ENCODE measurements around the gene RBM26. TPM values are rescaled to one million over a fixed set of nuclear protein-coding genes. Genes with fewer than 3 reads are reported as not detected.

Gene RBM26
- total and polyA plus RNA-seq, 2 of the 4 experiments (the other 2 are of a cell fraction), result 17.6 to 18.1 TPM

DNA sequence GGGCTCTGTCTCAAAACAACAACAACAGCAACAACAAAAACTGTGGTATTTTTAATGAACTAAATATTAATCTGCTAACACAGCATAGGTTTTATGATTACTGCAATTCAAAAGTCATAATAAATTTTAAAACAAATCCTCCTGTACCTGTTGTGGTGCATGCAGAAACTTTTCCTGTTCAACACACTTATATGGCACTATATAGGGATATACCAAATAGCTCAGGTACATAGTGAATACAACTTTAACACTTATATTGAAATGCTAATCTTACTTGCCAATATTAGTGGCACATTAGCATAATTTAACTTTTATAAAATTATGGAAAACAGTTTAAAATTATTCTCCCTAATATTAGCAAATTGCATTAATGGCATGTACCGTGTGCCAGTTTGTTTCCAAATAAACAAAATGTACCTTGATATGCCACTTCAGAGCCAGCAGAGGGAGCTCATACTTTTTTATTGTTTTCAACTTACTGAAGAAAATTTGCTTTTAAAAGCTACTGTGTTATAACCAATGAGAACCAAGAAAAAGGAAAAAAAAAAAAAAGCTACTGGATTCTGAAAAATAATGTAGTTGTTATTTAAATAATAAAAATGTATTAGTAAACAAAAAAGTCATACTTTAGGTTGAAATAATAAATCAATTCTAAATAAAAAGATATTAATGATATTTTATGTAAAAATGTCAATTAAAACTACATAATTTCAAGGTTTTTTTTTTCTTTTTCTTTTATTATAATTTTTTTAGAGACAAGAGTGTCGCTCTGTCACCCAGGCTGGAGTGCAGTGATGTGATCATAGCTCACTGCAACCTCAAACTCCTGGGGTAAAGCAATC, 18.0 kb upstream of the RBM26 start (continued):
- TF ChIP-seq ELK1 (IDR thresholded peaks at IDR 0.05; ENCODE audit: borderline replicate concordance, low read depth, low read length) (no peak), CEBPB (IDR thresholded peaks at IDR 0.05; ENCODE audit: low read depth, low read length) (no peak)

DNA sequence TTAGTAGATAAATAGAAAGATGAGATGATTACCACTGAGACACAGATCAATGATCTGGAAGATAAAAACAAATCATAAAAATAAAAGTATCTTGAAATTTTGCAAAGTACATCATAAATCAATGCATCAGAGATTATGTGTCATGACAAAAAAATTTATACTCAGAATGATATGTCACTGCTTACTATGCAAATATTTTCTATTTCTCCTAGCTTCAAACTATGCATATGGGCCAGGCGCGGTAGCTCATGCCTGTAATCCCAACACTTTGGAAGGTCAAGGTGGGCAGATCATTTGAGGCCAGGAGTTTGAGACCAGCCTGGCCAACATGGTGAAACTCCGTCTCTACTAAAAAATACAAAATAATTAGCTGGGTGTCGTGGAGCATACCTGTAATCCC, 17.3 kb upstream of the RBM26 start:
- Histone ChIP-seq H3K9ac (ENCODE audit: low read depth, low read length) (no peak overlapping the region), H3K14ac (replicated peaks; ENCODE audit: low read depth, low read length) (no peak overlapping the region), H2BK120ac (ENCODE audit: low read depth, low read length) (no peak overlapping the region), H2AK9ac (replicated peaks; ENCODE audit: low read depth, low read length, poor library complexity) (no peak overlapping the region), H3K79me1 (ENCODE audit: low read depth in 1 of 2, low read length in 2 of 2) (no peaks in the 10 kb centered on the region), H3K23ac (ENCODE audit: low read depth, low read length) (no peak overlapping the region), H3K18ac (ENCODE audit: low read depth, low read length) (no peak overlapping the region), H2BK15ac (ENCODE audit: low read depth, low read length) (no peak overlapping the region), H3K56ac (ENCODE audit: extremely low read depth, insufficient read depth, low read length) (no peak overlapping the region), H3K4me3 (ENCODE audit: insufficient read depth, low read depth, low read length) (no peak overlapping the region), H3K9me1 (ENCODE audit: insufficient read depth, low read length) (no peaks in the 10 kb centered on the region), H2AFZ (replicated peaks; ENCODE audit: low read length, poor library complexity) (no peak overlapping the region), H3K9me3 (ENCODE audit: control insufficient read depth, insufficient read depth, low read length) (no peaks in the 10 kb centered on the region), H4K91ac (ENCODE audit: insufficient read depth, low read depth, low read length) (no peak overlapping the region), H2AK5ac (ENCODE audit: low read depth, low read length) (no peak overlapping the region), H3K27ac (ENCODE audit: insufficient read depth, low read length) (no peak overlapping the region), H4K20me1 (ENCODE audit: insufficient read depth, low read length) (no peaks in the 10 kb centered on the region), H3K4me2 (ENCODE audit: low read depth, low read length) (no peak overlapping the region), H3K4ac (ENCODE audit: low read depth, low read length) (no peak overlapping the region), H4K8ac (ENCODE audit: low read depth in 2 of 2, low read length in 2 of 2) (no peak overlapping the region), H3K36me3 (ENCODE audit: control insufficient read depth, insufficient read depth, low read length) (no peaks in the 10 kb centered on the region), H3K4me1 (ENCODE audit: control insufficient read depth, insufficient read depth, low read length) (no peaks in the 10 kb centered on the region), H3K27me3 (ENCODE audit: control insufficient read depth, insufficient read depth, low read length) (no peaks in the 10 kb centered on the region), H2BK5ac (ENCODE audit: low read depth, low read length, poor library complexity, severe bottlenecking) (no peak overlapping the region), H4K5ac (ENCODE audit: low read depth, low read length) (no peak overlapping the region), H2BK20ac (ENCODE audit: low read depth, low read length) (no peak overlapping the region)
- WGBS, 2 experiments (ENCODE audit: extremely low coverage in 2 of 2, insufficient read length in 1 of 2), result no CpG with 5 or more reads among the region's 4 CpGs
- ChIA-PET CTCF (interaction anchor here (1.2 to 2.8 kb wide), 8 partner anchors 8 to 918 kb away, joined by 4 to 41 read pairs (median 7); partner anchors contain the start of genes NDFIP2 and SPRY2), POLR2A (ENCODE audit: unreplicated experiment) (no interaction called here)
- intact Hi-C loops (cut with micrococcal nuclease), result loop anchor here (5.0 to 10.0 kb wide), 2 partner anchors 59 to 921 kb away; partner anchors contain the start of genes NDFIP2 and SPRY2
- dilution Hi-C loops (cut with HindIII; ENCODE audit: low sequenced_read_pairs, unreplicated experiment), result no loop called here
- in situ Hi-C loops (cut with MboI; ENCODE audit: low sequenced_read_pairs), result loop anchor here (25.0 kb wide), 1 partner anchor 914 kb away; the partner anchor contains the start of gene SPRY2
- DNase-seq, result no peak
- TF ChIP-seq, protein P1, sequence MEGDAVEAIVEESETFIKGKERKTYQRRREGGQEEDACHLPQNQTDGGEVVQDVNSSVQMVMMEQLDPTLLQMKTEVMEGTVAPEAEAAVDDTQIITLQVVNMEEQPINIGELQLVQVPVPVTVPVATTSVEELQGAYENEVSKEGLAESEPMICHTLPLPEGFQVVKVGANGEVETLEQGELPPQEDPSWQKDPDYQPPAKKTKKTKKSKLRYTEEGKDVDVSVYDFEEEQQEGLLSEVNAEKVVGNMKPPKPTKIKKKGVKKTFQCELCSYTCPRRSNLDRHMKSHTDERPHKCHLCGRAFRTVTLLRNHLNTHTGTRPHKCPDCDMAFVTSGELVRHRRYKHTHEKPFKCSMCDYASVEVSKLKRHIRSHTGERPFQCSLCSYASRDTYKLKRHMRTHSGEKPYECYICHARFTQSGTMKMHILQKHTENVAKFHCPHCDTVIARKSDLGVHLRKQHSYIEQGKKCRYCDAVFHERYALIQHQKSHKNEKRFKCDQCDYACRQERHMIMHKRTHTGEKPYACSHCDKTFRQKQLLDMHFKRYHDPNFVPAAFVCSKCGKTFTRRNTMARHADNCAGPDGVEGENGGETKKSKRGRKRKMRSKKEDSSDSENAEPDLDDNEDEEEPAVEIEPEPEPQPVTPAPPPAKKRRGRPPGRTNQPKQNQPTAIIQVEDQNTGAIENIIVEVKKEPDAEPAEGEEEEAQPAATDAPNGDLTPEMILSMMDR (conservative IDR thresholded peaks at IDR 0.05; ENCODE audit: low read depth, low read length), result no peak
- TF ChIP-seq RFX5 (IDR thresholded peaks at IDR 0.05; ENCODE audit: low read depth, low read length), result no peak
- TF ChIP-seq FOS (IDR thresholded peaks at IDR 0.05; ENCODE audit: low read depth, low read length), result no peak
- no peak for ATAC-seq (ENCODE audit: low read depth)
- BruUV-seq (replicated peaks), result no TSS peak

Measured in IMR-90 (cell line).